ENCODE data around the gene BEND6.

BEND6 gene

DNA sequence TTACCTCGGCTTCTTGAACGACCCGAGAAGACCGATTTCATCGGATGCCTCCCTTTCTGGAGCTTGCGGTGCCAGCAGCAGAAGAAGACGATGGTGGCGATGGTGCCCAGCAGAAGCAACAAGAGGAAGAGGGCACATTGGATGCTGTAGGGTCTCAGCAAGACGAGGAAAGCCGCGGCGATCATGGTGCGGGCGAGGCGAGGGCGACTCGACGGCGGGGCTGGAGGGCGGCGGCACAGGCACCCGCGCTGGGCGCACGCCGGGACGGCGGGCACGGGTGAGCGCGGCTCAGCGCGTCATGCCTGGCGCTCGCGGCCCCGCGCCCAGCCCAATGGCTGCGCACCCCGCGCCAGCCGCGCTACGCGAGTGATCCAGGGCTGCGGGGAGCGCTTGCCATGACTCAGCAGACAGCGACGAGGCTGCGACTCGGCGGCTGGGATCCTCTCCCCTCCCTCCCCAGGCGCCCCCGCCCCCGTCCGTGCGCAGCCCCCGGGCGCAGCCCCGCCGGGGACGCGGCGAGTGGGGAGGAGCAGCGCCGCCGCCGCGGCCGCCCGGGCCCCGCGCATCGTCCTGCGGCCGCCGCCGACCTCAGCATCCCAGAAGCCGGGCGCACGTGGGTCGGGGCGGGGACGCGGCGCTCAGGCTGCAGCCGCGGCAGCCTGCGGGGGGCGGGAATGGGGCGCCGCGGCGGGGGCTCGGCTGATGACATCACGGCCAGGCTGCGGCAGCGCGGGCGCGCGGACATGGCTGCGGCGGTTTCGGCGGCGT, at the start of gene BEND6:
Gene BEND6 (plus strand): TSS at position 705 of the 768 bp plus-strand sequence. CDS start 26,704 bp downstream, outside the sequence.
- peak in 2 of 3 experiments; percentile 8 to 34 for DNase-seq (ENCODE audit: low read depth in 3 of 3)

DNA sequence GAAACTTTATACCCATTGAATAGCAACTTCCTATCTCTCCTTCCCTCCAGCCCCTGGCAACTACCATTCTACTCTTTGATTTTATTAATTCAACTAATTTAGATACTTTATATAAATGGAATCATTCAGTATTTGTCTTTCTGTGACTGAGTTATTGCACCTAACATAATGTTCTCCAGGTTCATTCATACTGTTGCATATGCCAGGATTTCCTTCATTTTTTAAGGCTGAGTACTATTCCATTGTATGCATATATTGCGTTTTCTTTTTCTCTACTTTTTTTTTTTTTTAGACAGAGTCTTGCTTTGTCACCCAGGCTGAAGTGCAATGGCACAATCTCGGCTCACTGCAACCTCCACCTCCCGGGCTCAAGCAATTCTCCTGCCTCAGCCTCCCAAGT, 49.5 kb upstream of the BEND6 start:
- DNase-seq (ENCODE audit: low read depth in 3 of 3): no peak

- DNase-seq (ENCODE audit: low read depth in 3 of 3): no peak
Measured at GRCh38 chr6:56906752-56907151, 48.2 kb upstream of the BEND6 start.

GRCh38 chr6:56909115-56909907, 45.6 kb upstream of the BEND6 start:
- DNase-seq (ENCODE audit: low read depth in 3 of 3): no peak

GRCh38 chr6:56911847-56912246, 43.1 kb upstream of the BEND6 start:
- DNase-seq (ENCODE audit: low read depth in 3 of 3): no peak

DNA sequence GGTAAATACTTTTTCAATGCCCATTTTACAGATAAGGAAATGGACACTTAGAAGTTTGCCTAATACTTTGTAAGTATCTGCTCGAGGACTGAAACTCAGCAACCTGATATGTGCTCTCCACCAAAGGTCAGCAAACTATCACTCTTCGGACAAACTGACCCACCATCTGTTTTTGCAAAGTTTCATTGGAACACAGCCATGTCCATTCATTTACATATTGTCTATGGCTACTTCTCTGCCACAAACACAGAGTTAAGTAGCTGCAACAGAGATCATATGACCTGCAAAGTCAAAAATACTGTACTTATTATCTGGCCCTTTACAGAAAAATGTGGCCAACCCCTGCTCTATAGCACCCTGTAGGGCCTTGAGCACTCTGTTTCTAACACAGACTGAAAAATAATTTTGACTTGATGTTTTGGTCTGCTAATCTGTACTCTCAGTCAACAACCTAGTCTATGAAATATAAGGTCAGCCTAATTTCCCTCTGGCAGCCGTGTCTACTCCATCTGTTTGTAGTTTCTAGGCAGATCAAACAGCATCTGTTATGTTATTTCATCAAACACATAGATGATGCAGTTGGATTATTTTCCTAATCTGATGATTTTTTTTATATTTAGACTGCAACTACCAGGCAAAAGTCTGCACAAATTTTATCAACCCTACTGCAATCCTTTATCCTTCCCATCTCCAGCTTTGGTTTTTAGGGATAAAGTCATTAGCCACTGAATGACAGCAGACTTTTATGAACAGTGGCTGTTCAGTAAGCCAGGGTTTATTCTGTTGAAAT, 41.4 kb upstream of the BEND6 start:
- no peak for DNase-seq (ENCODE audit: low read depth in 3 of 3)

- DNase-seq (ENCODE audit: low read depth in 3 of 3): no peak
Measured at GRCh38 chr6:56914798-56915658, 39.9 kb upstream of the BEND6 start.

- no peak for DNase-seq (ENCODE audit: low read depth in 3 of 3)
Measured at GRCh38 chr6:56915832-56916231, 39.1 kb upstream of the BEND6 start.

GRCh38 chr6:56916849-56917551, 37.9 kb upstream of the BEND6 start:
- DNase-seq (ENCODE audit: low read depth in 3 of 3): no peak

DNA sequence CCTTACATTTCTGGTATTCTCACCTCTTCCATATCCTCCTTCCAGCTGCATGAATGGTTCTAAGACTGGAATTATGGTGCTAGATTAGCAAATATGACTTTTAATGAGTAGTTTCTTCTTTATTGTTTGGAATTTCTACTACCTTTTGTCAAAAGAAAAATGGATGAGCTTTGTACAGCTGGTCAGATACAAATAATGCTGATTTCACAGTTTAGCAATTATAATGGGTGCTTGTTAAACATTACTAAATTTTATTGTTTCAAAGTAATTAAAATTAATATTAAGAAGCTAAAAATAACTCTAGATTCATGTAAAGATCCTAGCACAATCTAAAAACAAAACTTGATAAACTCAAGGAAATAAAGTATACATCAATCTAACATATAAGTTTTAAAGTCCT, 32.3 kb upstream of the BEND6 start:
- no peak for DNase-seq (ENCODE audit: low read depth in 3 of 3)

GRCh38 chr6:56923565-56923964, 31.3 kb upstream of the BEND6 start:
- DNase-seq (ENCODE audit: low read depth in 3 of 3): no peak

DNA sequence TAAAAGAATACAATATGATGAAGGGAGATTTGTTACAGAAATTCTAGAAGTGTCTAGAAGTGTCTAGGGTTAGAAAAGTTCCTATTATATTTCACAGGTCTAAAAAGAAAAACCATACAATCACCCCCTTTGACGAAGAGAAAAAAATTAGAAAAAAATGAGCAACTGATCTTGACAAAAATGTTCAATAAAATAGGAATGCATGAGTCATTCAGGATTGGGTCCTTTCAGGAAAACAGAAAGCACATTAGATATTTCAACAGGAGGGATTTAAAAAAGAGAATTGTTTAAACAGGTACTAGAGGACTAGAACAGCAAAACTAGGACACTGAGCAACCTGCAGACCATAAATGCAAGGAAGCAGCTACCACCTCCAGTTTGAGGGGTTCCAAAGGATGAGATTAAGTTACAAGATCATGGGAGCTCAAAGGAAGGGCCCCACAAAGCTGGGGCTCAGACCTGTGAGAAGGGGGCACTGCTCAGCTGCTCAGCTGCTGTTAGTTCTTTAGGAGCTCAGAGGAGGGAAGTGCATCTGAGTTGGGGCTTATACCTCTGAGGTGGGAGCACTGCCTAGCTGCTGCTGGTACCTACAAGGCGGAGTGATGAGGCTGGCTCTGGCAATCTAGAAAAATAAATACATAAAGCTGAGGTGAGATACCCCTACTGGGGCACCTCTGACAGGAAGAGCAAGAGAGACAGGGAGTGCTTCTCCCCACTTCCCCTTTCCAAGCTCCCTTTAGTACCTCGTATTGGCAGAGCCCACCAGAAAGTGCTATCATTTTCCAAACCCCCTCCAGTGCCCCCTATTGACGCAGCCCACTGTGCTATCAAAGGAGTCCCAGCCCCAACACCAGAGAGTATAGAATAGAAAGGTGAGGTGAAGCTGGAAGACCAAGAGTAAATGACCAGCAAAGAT, 27.1 kb upstream of the BEND6 start:
- no peak for DNase-seq (ENCODE audit: low read depth in 3 of 3)

GRCh38 chr6:56930846-56931245, 24.1 kb upstream of the BEND6 start:
- no peak for DNase-seq (ENCODE audit: low read depth in 3 of 3)

GRCh38 chr6:56932910-56933477, 21.9 kb upstream of the BEND6 start:
- DNase-seq (ENCODE audit: low read depth in 3 of 3): no peak

GRCh38 chr6:56933650-56934049, 21.3 kb upstream of the BEND6 start:
- DNase-seq (ENCODE audit: low read depth in 3 of 3): no peak

- DNase-seq (ENCODE audit: low read depth in 3 of 3): no peak
Measured at GRCh38 chr6:56934876-56935275, 20.0 kb upstream of the BEND6 start.

GRCh38 chr6:56936466-56936865, 18.4 kb upstream of the BEND6 start:
- no peak for DNase-seq (ENCODE audit: low read depth in 3 of 3)

DNA sequence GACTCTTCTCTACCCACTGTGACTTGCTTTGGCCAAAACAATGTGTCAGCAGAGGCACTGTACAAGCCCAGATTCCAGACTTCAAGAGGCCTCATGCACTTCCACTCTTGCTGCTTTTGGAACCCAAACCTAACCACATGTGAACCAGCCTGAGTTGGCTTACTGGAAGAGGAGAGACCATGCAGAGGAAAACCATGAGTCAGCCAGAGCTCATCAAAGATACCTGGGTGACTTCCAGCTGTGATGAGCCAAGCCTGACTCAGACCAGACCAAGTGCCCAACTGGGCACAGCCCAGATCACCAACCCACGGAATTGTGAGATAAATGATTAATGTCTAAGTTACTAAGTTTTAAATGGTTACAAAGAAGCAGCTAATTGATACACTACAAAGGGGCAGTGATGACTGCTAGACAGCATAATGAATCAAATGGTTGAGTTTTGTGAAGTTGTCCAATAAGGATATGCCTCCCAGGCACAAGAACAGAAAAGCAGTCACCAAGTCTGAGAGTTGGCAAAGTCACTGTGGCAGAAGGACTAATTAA, 16.2 kb upstream of the BEND6 start:
- DNase-seq (ENCODE audit: low read depth in 3 of 3): peak in 1 of 3 experiments; percentile 16

- DNase-seq (ENCODE audit: low read depth in 3 of 3): no peak
Measured at GRCh38 chr6:56940463-56940862, 14.4 kb upstream of the BEND6 start.
